GM21825 (cell line): Measurements from ENCODE around the gene PRR7.

ENCODE experiments used
- ATAC-seq: cut with Tn5 transposase; IDR thresholded peaks from one replicate; pipeline ENCODE4 v1.9.1; 2021; ENCODE audit warnings: mild to moderate bottlenecking, moderate library complexity; ENCODE audit not compliant: unreplicated experiment

The PRR7 gene

GRCh38 chr5:177496070-177496726 lies 49.6 kb downstream of the PRR7 start:
- ATAC-seq: no peak

GRCh38 chr5:177496727-177497291 lies 50.2 kb downstream of the PRR7 start:
- peak; percentile 2 for ATAC-seq

GRCh38 chr5:177497292-177498012 lies 50.8 kb downstream of the PRR7 start, which contains the start of gene PDLIM7:
PDLIM7 (minus strand) TSS chr5:177497604; CDS start chr5:177496512, 1,092 bp downstream.
- ATAC-seq: peak; percentile 71

- ATAC-seq: no peak
Observed at GRCh38 chr5:177498013-177498787, 51.6 kb downstream of the PRR7 start.

GRCh38 chr5:177499842-177500241 lies 53.2 kb downstream of the PRR7 start:
- ATAC-seq: no peak

GRCh38 chr5:177500685-177501522 lies 54.3 kb downstream of the PRR7 start:
- no peak for ATAC-seq

GRCh38 chr5:177501874-177502678 lies 55.5 kb downstream of the PRR7 start:
- no peak for ATAC-seq

- no peak for ATAC-seq
Observed at GRCh38 chr5:177502886-177503285, 56.3 kb downstream of the PRR7 start.

- ATAC-seq: no peak
Observed at GRCh38 chr5:177503351-177504085, 56.9 kb downstream of the PRR7 start.

GRCh38 chr5:177504086-177505056 lies 57.8 kb downstream of the PRR7 start:
- no peak for ATAC-seq

GRCh38 chr5:177505075-177505474 lies 58.5 kb downstream of the PRR7 start:
- ATAC-seq: no peak
